HUES64 (cell line): ENCODE results near the gene MID1IP1.

ENCODE experiments used
- H3K27ac ChIP-seq: 2 replicates; pipeline ENCODE4 v1.7.0; 2013; ENCODE audit warnings: low read depth, low read length, inconsistent platforms
- H3K27me3 ChIP-seq: 2 replicates; pipeline ENCODE4 v1.6.1; 2013; ENCODE audit warnings: mild to moderate bottlenecking, low read length; ENCODE audit not compliant: insufficient read depth
- H3K36me3 ChIP-seq: 2 replicates; pipeline ENCODE4 v1.6.1; 2013; ENCODE audit warnings: mild to moderate bottlenecking, low read length; ENCODE audit not compliant: insufficient read depth
- H3K4me1 ChIP-seq: 2 replicates; pipeline ENCODE4 v1.6.1; 2013; ENCODE audit warnings: mild to moderate bottlenecking, low read length, moderate library complexity; ENCODE audit not compliant: insufficient read depth
- H3K4me3 ChIP-seq: 2 replicates; pipeline ENCODE4 v1.5.1; 2013; ENCODE audit warnings: mild to moderate bottlenecking, low read length, moderate library complexity
- H3K9ac ChIP-seq: 2 replicates; pipeline ENCODE4 v1.6.1; 2013; ENCODE audit warnings: mild to moderate bottlenecking, low read depth, low read length
- H3K9me3 ChIP-seq: 2 replicates; pipeline ENCODE4 v1.6.1; 2013; ENCODE audit warnings: low read depth, low read length; ENCODE audit not compliant: insufficient read depth
- WGBS: fragments of 150-250, 120-280 bp; methylation state at CpG from one replicate; pipeline ENCODE4 v1.1.7; 2013; ENCODE audit warnings: missing lambda C conversion rate; 5-methylcytosine and 5-hydroxymethylcytosine counted together

The MID1IP1 gene

DNA sequence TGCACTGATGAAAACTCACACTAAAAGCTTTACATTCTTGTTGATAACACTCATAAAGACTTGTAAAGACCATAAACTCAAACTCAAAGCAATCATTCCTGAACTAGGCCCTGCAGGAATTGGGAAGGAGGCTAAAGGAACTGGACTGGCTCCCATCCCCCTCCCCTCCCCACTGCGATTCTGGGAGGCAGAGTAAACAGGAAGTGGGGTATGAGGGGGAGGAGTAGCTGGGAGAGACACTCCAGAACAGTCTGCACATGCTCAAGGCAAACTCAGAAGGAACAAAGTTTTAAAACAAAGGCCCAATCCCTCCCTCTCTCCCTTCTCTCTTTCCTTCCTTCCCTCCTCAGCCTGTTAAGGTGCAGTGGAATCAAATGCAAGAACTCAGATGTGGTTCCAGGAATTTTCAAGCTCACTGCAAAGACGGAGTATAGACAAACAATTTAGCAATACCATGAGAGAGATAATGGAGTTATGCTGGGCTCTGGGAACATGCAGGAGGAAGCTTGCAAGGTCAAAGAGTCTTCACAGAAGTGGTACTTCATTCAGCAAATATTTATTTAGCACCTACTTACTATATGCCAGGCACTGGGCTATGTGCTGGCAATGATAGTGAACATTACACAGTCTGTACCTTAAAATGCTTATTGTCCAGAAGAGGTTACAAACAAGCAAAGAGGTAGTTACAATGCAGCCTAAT lies 15.9 kb downstream of the MID1IP1 start:
- Histone ChIP-seq H3K9ac (no peak overlapping the region), H3K4me3 (no peak overlapping the region), H3K4me1 (peaks cover 12% of the 10 kb centered on the region; the same call in 1 of the 2 replicates), H3K36me3 (no peaks in the 10 kb centered on the region), H3K27ac (no peak overlapping the region), H3K27me3 (no peaks in the 10 kb centered on the region), H3K9me3 (no peaks in the 10 kb centered on the region)
- 80% methylated on average over 1 of the region's 2 CpGs for WGBS

DNA sequence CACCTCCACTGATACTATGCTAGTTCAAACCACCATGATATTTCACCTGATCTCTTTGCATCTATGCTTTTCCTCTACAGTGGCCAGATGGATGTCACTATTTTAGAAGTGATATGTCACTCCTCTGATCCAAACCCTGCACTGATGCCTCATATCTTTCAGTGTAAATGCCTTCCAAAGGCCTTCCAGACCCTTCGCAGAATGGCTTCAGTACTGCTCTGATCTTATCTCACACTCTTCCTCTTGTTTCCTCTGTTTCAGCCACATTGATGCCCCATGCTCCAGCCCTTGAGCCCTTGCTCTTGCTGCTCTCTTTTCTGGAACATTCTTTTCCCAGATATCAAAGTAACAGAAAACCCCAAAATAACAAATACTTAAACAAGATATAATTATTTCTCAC lies 17.9 kb downstream of the MID1IP1 start:
- Histone ChIP-seq H3K4me3 (no peak overlapping the region), H3K9ac (no peak overlapping the region), H3K4me1 (peaks cover 12% of the 10 kb centered on the region; the same call in 1 of the 2 replicates), H3K9me3 (no peaks in the 10 kb centered on the region), H3K27ac (no peak overlapping the region), H3K27me3 (no peaks in the 10 kb centered on the region), H3K36me3 (no peaks in the 10 kb centered on the region)
- 93% methylated on average over 1 of the region's 1 CpG for WGBS

DNA sequence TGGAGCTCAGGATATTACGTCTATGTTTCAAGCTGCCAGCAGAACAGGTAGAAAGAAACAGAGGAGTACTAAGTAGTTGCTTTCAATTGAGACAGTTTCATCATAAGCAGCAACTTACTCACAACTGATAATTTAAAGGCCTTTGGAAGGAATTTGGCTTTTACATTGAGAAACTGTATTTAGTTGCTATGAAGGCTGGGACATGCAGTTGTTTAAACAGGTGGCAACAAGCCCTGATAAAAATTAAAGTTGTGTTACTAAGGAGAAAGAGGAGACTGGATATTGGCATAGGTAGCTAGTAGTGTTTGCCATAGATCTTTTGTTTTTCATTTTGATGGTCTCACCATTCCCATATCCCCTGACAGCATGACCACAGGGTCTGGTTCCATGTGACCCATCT lies 18.4 kb downstream of the MID1IP1 start:
- Histone ChIP-seq H3K27me3 (no peaks in the 10 kb centered on the region), H3K27ac (no peak overlapping the region), H3K9me3 (no peaks in the 10 kb centered on the region), H3K4me1 (peaks cover 12% of the 10 kb centered on the region; the same call in 1 of the 2 replicates), H3K4me3 (no peak overlapping the region), H3K9ac (no peak overlapping the region), H3K36me3 (no peaks in the 10 kb centered on the region)
- no CpG with 5 or more reads among the region's 1 CpG for WGBS

GRCh38 chrX:38820751-38821150 lies 19.5 kb downstream of the MID1IP1 start:
- peaks cover 12% of the 10 kb centered on the region; the same call in 1 of the 2 replicates for H3K4me1 ChIP-seq
- H3K9ac ChIP-seq, result no peak overlapping the region
- no peaks in the 10 kb centered on the region for H3K9me3 ChIP-seq
- no peaks in the 10 kb centered on the region for H3K27me3 ChIP-seq
- no peaks in the 10 kb centered on the region for H3K36me3 ChIP-seq
- no peak overlapping the region for H3K27ac ChIP-seq
- no peak overlapping the region for H3K4me3 ChIP-seq
- 88% methylated on average over 1 of the region's 2 CpGs for WGBS

DNA sequence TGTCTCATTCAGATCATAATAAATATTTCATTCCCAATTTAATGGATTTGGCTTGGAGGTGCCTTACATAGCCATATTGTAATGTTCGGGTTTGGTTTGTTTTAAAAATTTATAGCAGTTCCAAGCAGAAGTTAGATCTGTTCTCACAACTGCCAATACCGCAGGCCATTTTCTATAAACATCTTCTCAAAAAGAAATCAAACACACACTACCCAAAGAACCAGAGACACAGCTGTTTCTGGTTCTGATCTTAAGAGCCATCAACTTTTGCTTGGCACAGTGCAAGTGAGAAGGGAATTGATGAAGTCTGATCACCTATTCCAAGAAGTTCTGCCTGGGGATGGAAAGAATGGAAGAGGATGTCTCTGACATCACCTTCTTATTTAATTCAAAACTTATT lies 22.9 kb downstream of the MID1IP1 start:
- H3K27me3 ChIP-seq, result no peaks in the 10 kb centered on the region
- WGBS, result 100% methylated on average over 1 of the region's 2 CpGs
- no peak overlapping the region for H3K4me3 ChIP-seq
- H3K9ac ChIP-seq, result no peak overlapping the region
- no peak overlapping the region for H3K27ac ChIP-seq
- no peaks in the 10 kb centered on the region for H3K4me1 ChIP-seq
- no peaks in the 10 kb centered on the region for H3K36me3 ChIP-seq
- no peaks in the 10 kb centered on the region for H3K9me3 ChIP-seq

DNA sequence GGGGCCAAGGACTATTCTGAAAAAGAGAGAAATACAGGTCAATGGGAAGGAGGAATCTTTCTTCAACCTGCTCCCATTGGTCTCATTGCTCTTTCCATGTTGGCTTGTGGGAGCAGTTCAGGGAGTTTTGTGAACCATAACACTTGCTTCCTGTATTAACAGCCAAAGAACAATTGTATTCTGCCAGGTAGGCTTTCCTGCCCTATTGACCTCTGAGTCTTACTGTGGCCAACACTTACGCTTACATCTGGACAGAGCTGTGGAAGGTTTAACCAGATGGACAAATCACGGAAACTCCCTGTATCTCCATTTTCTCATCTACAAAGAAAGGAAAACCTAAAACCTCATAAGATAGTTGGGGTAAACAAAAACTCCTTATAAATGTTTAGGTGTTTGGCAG lies 30.7 kb downstream of the MID1IP1 start:
- no peaks in the 10 kb centered on the region for H3K27me3 ChIP-seq
- H3K4me1 ChIP-seq, result no peaks in the 10 kb centered on the region
- 94% methylated on average over 1 of the region's 2 CpGs for WGBS
- no peaks in the 10 kb centered on the region for H3K36me3 ChIP-seq
- H3K9ac ChIP-seq, result no peak overlapping the region
- H3K27ac ChIP-seq, result no peak overlapping the region
- H3K9me3 ChIP-seq, result no peaks in the 10 kb centered on the region
- no peak overlapping the region for H3K4me3 ChIP-seq

GRCh38 chrX:38837389-38837788 lies 36.1 kb downstream of the MID1IP1 start:
- no peaks in the 10 kb centered on the region for H3K4me1 ChIP-seq
- 94% methylated on average over 2 of the region's 2 CpGs for WGBS

GRCh38 chrX:38839277-38839676 lies 38.0 kb downstream of the MID1IP1 start:
- Histone ChIP-seq H3K27ac (no peak overlapping the region), H3K9me3 (no peaks in the 10 kb centered on the region), H3K27me3 (no peaks in the 10 kb centered on the region), H3K36me3 (no peaks in the 10 kb centered on the region), H3K4me1 (no peaks in the 10 kb centered on the region), H3K4me3 (no peak overlapping the region), H3K9ac (no peak overlapping the region)
- WGBS, result 95% methylated on average over 2 of the region's 3 CpGs

More at GRCh38 chrX:38837389-38837788, 36.1 kb downstream of the MID1IP1 start:
- H3K9ac ChIP-seq, result no peak overlapping the region
- H3K9me3 ChIP-seq, result no peaks in the 10 kb centered on the region
- no peak overlapping the region for H3K27ac ChIP-seq
- H3K4me3 ChIP-seq, result no peak overlapping the region
- H3K27me3 ChIP-seq, result no peaks in the 10 kb centered on the region
- no peaks in the 10 kb centered on the region for H3K36me3 ChIP-seq

- H3K27ac ChIP-seq, result no peak overlapping the region
- WGBS, result 97% methylated on average over 1 of the region's 1 CpG
- H3K27me3 ChIP-seq, result no peaks in the 10 kb centered on the region
- H3K4me1 ChIP-seq, result no peaks in the 10 kb centered on the region
- H3K36me3 ChIP-seq, result no peaks in the 10 kb centered on the region
- H3K9ac ChIP-seq, result no peak overlapping the region
- no peaks in the 10 kb centered on the region for H3K9me3 ChIP-seq
- H3K4me3 ChIP-seq, result no peak overlapping the region
These were observed 38.7 kb downstream of the MID1IP1 start for GRCh38 chrX:38839944-38840343.

DNA sequence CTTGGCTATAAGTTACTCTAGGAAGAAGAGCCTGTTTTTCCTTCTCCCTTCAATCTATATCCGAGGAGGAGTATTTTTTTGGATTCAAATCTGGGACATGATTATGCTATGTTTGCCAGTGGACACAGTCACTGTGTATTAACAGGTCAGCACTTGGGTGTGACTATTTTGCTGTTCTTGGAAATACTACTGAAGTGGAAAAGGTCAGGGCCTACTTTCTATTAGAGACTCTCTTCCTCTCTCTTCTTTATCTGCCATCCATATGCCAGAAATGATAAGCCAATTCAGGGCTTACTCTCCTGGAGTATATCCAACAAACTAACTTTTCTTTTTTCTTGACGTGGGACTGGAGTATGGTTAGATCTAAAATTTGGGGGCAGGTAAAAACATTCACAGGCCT lies 40.5 kb downstream of the MID1IP1 start:
- no peak overlapping the region for H3K4me3 ChIP-seq
- 80% methylated on average over 1 of the region's 2 CpGs for WGBS
- no peak overlapping the region for H3K9ac ChIP-seq
- H3K9me3 ChIP-seq, result no peaks in the 10 kb centered on the region
- no peaks in the 10 kb centered on the region for H3K27me3 ChIP-seq
- H3K36me3 ChIP-seq, result no peaks in the 10 kb centered on the region
- no peak overlapping the region for H3K27ac ChIP-seq
- H3K4me1 ChIP-seq, result 0 out of 2 replicates have a peak, but pooled peaks cover 4% of the 10 kb centered on the region

- Histone ChIP-seq H3K27ac (no peak overlapping the region), H3K9me3 (no peaks in the 10 kb centered on the region), H3K4me3 (no peak overlapping the region), H3K9ac (no peak overlapping the region), H3K27me3 (no peaks in the 10 kb centered on the region), H3K36me3 (no peaks in the 10 kb centered on the region), H3K4me1 (0 out of 2 replicates have a peak, but pooled peaks cover 4% of the 10 kb centered on the region)
- 92% methylated on average over 2 of the region's 4 CpGs for WGBS
These were observed 44.2 kb downstream of the MID1IP1 start for GRCh38 chrX:38845426-38845825.
